ENCODE measurements around the gene CARD9. TPM values are rescaled to one million over a fixed set of nuclear protein-coding genes. Genes with fewer than 3 reads are reported as not detected.

Gene CARD9
- total and polyA plus RNA-seq, 2 of the 4 experiments (the other 2 are of a cell fraction) = 0.36 to 1.9 TPM

GRCh38 chr9:136403538-136403914, 30.1 kb upstream of the CARD9 start:
- TF ChIP-seq MXI1 (IDR thresholded peaks at IDR 0.05; ENCODE audit: borderline replicate concordance, low read depth, low read length) (no peak), FOS (IDR thresholded peaks at IDR 0.05; ENCODE audit: low read depth, low read length) (no peak), RAD21 (IDR thresholded peaks at IDR 0.05; ENCODE audit: low read length) (no peak), MAFK (IDR thresholded peaks at IDR 0.05; ENCODE audit: low read depth, low read length) (no peak), NFE2L2 (IDR thresholded peaks at IDR 0.05; ENCODE audit: low read depth, low read length) (no peak), ELK1 (IDR thresholded peaks at IDR 0.05; ENCODE audit: borderline replicate concordance, low read depth, low read length) (no peak), RFX5 (IDR thresholded peaks at IDR 0.05; ENCODE audit: low read depth, low read length) (no peak), CEBPB (IDR thresholded peaks at IDR 0.05; ENCODE audit: low read depth, low read length) (no peak), BHLHE40 (IDR thresholded peaks at IDR 0.05; ENCODE audit: low read depth, low read length) (no peak), CTCF (conservative IDR thresholded peaks at IDR 0.05; ENCODE audit: low read depth, low read length) (no peak), POLR2A (IDR thresholded peaks at IDR 0.05; ENCODE audit: low read depth, low read length) (no peak), MAZ (IDR thresholded peaks at IDR 0.05; ENCODE audit: borderline replicate concordance, low read depth, low read length) (no peak)
- no TSS peak for BruUV-seq (replicated peaks)
- dilution Hi-C loops (cut with HindIII; ENCODE audit: low sequenced_read_pairs, unreplicated experiment) = no loop called here

More at GRCh38 chr9:136403538-136403914, 30.1 kb upstream of the CARD9 start:
- no peak overlapping the region for H2BK15ac ChIP-seq (ENCODE audit: low read depth, low read length)
- H3K36me3 ChIP-seq (ENCODE audit: control insufficient read depth, insufficient read depth, low read length) = peaks cover 40% of the 10 kb centered on the region
- H3K14ac ChIP-seq (replicated peaks; ENCODE audit: low read depth, low read length) = no peak overlapping the region
- WGBS, 2 experiments (ENCODE audit: extremely low coverage in 2 of 2, insufficient read length in 1 of 2) = 80% methylated on average over 1 of the region's 5 CpGs; no CpG with 5 or more reads in 1 of the 2 experiments
- H2AK9ac ChIP-seq (replicated peaks; ENCODE audit: low read depth, low read length, poor library complexity) = no peak overlapping the region
- no peak overlapping the region for H2BK5ac ChIP-seq (ENCODE audit: low read depth, low read length, poor library complexity, severe bottlenecking)
- H3K27ac ChIP-seq (ENCODE audit: insufficient read depth, low read length) = no peak overlapping the region
- POLR2A ChIA-PET (ENCODE audit: unreplicated experiment) = no interaction called here
- H3K27me3 ChIP-seq (ENCODE audit: control insufficient read depth, insufficient read depth, low read length) = no peaks in the 10 kb centered on the region
- no peak overlapping the region for H3K23ac ChIP-seq (ENCODE audit: low read depth, low read length)
- H4K5ac ChIP-seq (ENCODE audit: low read depth, low read length) = no peak overlapping the region
- no peak for DNase-seq
- H4K8ac ChIP-seq (ENCODE audit: low read depth in 2 of 2, low read length in 2 of 2) = no peak overlapping the region
- H3K4me3 ChIP-seq (ENCODE audit: insufficient read depth, low read depth, low read length) = no peak overlapping the region
- H3K9me1 ChIP-seq (ENCODE audit: insufficient read depth, low read length) = 0 out of 2 replicates have a peak, but pooled peaks cover 1% of the 10 kb centered on the region
- H3K9me3 ChIP-seq (ENCODE audit: control insufficient read depth, insufficient read depth, low read length) = no peaks in the 10 kb centered on the region
- H4K20me1 ChIP-seq (ENCODE audit: insufficient read depth, low read length) = peaks cover 12% of the 10 kb centered on the region; the same call in 1 of the 2 replicates
- no peak overlapping the region for H3K9ac ChIP-seq (ENCODE audit: low read depth, low read length)
- no peak overlapping the region for H3K56ac ChIP-seq (ENCODE audit: extremely low read depth, insufficient read depth, low read length)
- H3K4me1 ChIP-seq (ENCODE audit: control insufficient read depth, insufficient read depth, low read length) = peaks cover 8% of the 10 kb centered on the region
- H2BK20ac ChIP-seq (ENCODE audit: low read depth, low read length) = no peak overlapping the region
- H3K18ac ChIP-seq (ENCODE audit: low read depth, low read length) = no peak overlapping the region
- peaks cover 15 to 26% of the 10 kb centered on the region in 2 experiments; a peak in 3 of 4 replicates for H3K79me1 ChIP-seq (ENCODE audit: low read depth in 1 of 2, low read length in 2 of 2)
- no peak overlapping the region for H3K4ac ChIP-seq (ENCODE audit: low read depth, low read length)
- CTCF ChIA-PET = no interaction called here
- in situ Hi-C loops (cut with MboI; ENCODE audit: low sequenced_read_pairs) (loop anchor here (5.0 kb wide), 1 partner anchor 81 kb away; no protein-coding TSS in a partner anchor), intact Hi-C loops (cut with micrococcal nuclease) (loop anchor here (5.0 kb wide), 1 partner anchor 76 kb away; the partner anchor contains the start of gene GPSM1)
- H4K91ac ChIP-seq (ENCODE audit: insufficient read depth, low read depth, low read length) = no peak overlapping the region
- H2AK5ac ChIP-seq (ENCODE audit: low read depth, low read length) = no peak overlapping the region
- H2BK120ac ChIP-seq (ENCODE audit: low read depth, low read length) = no peak overlapping the region
- H3K4me2 ChIP-seq (ENCODE audit: low read depth, low read length) = no peak overlapping the region
- no peak for ATAC-seq (ENCODE audit: low read depth)
- no peak overlapping the region for H2AFZ ChIP-seq (replicated peaks; ENCODE audit: low read length, poor library complexity)

All from IMR-90 (cell line).